ENCODE data around the gene CCDC127. TPM values are rescaled to one million over a fixed set of nuclear protein-coding genes. Genes with fewer than 3 reads are reported as not detected.

The CCDC127 gene
- total and polyA plus RNA-seq, 2 of the 4 experiments (the other 2 are of a cell fraction): 3.2 to 3.9 TPM

DNA sequence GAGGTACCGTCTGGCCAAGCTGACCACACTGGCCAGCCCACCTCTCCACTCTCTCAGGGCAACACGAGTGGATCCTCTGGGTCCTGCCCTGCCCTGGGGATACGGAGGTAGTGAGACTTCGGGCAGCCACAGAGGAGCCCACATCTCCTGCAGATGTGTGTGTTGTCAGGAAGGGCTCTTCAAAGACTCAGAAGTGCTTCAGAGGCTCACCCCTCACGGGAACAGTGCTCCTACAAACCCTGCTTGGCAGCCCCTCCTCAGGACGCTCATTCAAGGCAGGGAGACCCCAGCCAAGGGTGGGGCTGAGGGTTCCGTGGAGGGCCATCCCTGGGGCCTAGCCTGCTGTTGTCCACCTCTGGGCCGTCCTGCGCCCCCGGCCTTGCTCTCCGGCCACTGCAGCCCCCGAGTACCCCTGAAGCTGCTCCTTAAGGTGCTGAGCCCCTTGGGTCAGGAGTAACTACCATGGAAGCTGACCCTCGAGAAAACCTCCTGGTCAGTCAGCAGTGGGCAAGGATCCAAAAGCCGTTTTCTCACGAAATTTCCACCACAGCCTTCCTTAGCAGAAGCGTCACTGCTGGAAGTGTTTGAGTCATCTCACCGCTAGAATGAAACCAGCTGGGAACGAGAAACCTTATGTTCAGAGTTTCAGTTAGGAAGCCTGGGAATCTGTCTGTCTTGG, 49.8 kb downstream of the CCDC127 start (continued):
- TF ChIP-seq ELK1 (IDR thresholded peaks at IDR 0.05; ENCODE audit: borderline replicate concordance, low read depth, low read length): no peak
- TF ChIP-seq MXI1 (IDR thresholded peaks at IDR 0.05; ENCODE audit: borderline replicate concordance, low read depth, low read length): no peak

DNA sequence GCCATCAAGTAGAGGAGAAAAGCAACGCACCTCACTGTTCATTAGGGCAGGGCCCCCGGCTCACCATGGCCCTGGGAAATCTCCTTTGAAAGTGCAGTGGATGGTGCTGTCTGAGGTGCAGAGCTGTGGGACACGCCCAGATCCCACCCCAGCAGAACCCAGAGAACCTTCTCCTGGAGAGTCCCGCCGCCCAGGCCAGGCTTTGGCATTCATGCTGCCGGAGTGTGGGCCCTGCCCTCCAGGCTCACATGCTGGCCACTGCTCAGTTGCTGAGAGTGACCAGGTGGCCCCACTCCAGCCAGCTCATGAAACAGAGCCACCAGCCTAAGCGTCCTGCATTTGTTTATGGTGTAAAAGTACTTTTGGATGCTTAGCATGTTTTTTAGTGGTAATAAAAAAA, 50.4 kb downstream of the CCDC127 start:
- Histone ChIP-seq H3K79me1 (ENCODE audit: low read depth in 1 of 2, low read length in 2 of 2) (no peaks in the 10 kb centered on the region; a peak in 1 of 4 replicates), H3K23ac (ENCODE audit: low read depth, low read length) (no peak overlapping the region), H2BK15ac (ENCODE audit: low read depth, low read length) (peak overlapping the region; percentile 93; the same call in 2 of the 3 replicates), H3K27ac (ENCODE audit: insufficient read depth, low read length) (no peak overlapping the region; the same call in 1 of the 2 replicates), H3K9me1 (ENCODE audit: insufficient read depth, low read length) (peaks cover 22% of the 10 kb centered on the region; the same call in 1 of the 2 replicates), H2BK5ac (ENCODE audit: low read depth, low read length, poor library complexity, severe bottlenecking) (peak overlapping the region; percentile 2), H2BK20ac (ENCODE audit: low read depth, low read length) (peak overlapping the region; percentile 95), H3K27me3 (ENCODE audit: control insufficient read depth, insufficient read depth, low read length) (no peaks in the 10 kb centered on the region), H2AK9ac (replicated peaks; ENCODE audit: low read depth, low read length, poor library complexity) (no peak overlapping the region), H3K9me3 (ENCODE audit: control insufficient read depth, insufficient read depth, low read length) (no peaks in the 10 kb centered on the region), H2AFZ (replicated peaks; ENCODE audit: low read length, poor library complexity) (no peak overlapping the region), H3K56ac (ENCODE audit: extremely low read depth, insufficient read depth, low read length) (no peak overlapping the region), H3K4ac (ENCODE audit: low read depth, low read length) (peak overlapping the region; percentile 95), H4K8ac (ENCODE audit: low read depth in 2 of 2, low read length in 2 of 2) (peak overlapping the region; percentile 80 to 91), H4K5ac (ENCODE audit: low read depth, low read length) (no peak overlapping the region), H3K4me3 (ENCODE audit: insufficient read depth, low read depth, low read length) (no peak overlapping the region), H3K18ac (ENCODE audit: low read depth, low read length) (peak overlapping the region; percentile 1; the same call in 1 of the 2 replicates), H2BK120ac (ENCODE audit: low read depth, low read length) (peak overlapping the region; percentile 97), H3K4me1 (ENCODE audit: control insufficient read depth, insufficient read depth, low read length) (peaks cover 19% of the 10 kb centered on the region), H4K20me1 (ENCODE audit: insufficient read depth, low read length) (no peaks in the 10 kb centered on the region), H3K9ac (ENCODE audit: low read depth, low read length) (no peak overlapping the region), H3K36me3 (ENCODE audit: control insufficient read depth, insufficient read depth, low read length) (no peaks in the 10 kb centered on the region), H2AK5ac (ENCODE audit: low read depth, low read length) (peak overlapping the region; percentile 100), H3K4me2 (ENCODE audit: low read depth, low read length) (no peak overlapping the region), H4K91ac (ENCODE audit: insufficient read depth, low read depth, low read length) (peak overlapping the region; percentile 95), H3K14ac (replicated peaks; ENCODE audit: low read depth, low read length) (peak overlapping the region; percentile 43)
- dilution Hi-C loops (cut with HindIII; ENCODE audit: low sequenced_read_pairs, unreplicated experiment) (no loop called here), in situ Hi-C loops (cut with MboI; ENCODE audit: low sequenced_read_pairs) (no loop called here), intact Hi-C loops (cut with micrococcal nuclease) (no loop called here)
- CTCF ChIA-PET: no interaction called here
- ATAC-seq (ENCODE audit: low read depth) (peak; percentile 27), DNase-seq (peak; percentile 14)
- BruUV-seq (replicated peaks): no TSS peak
- 80% methylated on average over 2 of the region's 7 CpGs; no CpG with 5 or more reads in 1 of the 2 experiments for WGBS, 2 experiments (ENCODE audit: extremely low coverage in 2 of 2, insufficient read length in 1 of 2)
- TF ChIP-seq ELK1 (IDR thresholded peaks at IDR 0.05; ENCODE audit: borderline replicate concordance, low read depth, low read length) (no peak), POLR2A (IDR thresholded peaks at IDR 0.05; ENCODE audit: low read depth, low read length) (no peak), BHLHE40 (IDR thresholded peaks at IDR 0.05; ENCODE audit: low read depth, low read length) (no peak), SMC3 (IDR thresholded peaks at IDR 0.05; ENCODE audit: low read depth, low read length) (no peak), RFX5 (IDR thresholded peaks at IDR 0.05; ENCODE audit: low read depth, low read length) (no peak), MXI1 (IDR thresholded peaks at IDR 0.05; ENCODE audit: borderline replicate concordance, low read depth, low read length) (no peak), MAFK (IDR thresholded peaks at IDR 0.05; ENCODE audit: low read depth, low read length) (no peak), NFE2L2 (IDR thresholded peaks at IDR 0.05; ENCODE audit: low read depth, low read length) (no peak), RAD21 (IDR thresholded peaks at IDR 0.05; ENCODE audit: low read length) (no peak), FOS (IDR thresholded peaks at IDR 0.05; ENCODE audit: low read depth, low read length) (no peak)
- POLR2A ChIA-PET (ENCODE audit: unreplicated experiment): no interaction called here
